SK-N-SH (cell line): Measurements from ENCODE around the gene KRTAP5-5. TPM values are rescaled to one million over a fixed set of nuclear protein-coding genes. Genes with fewer than 3 reads are reported as not detected.

Experiments used
- CTCF ChIA-PET: fragments of 300-600, 350-600 bp; formaldehyde crosslinking; extraction: SDS; loops from one replicate; lab custom pipeline; 2021; lab: Yijun Ruan, JAX
- POLR2A ChIA-PET: fragments of 350-600 bp; sonication (Branson Sonifier 250); formaldehyde crosslinking; extraction: SDS; loops from one replicate; lab custom pipeline; 2020; ENCODE audit warnings: antibody characterized with exemption, inconsistent platforms; lab: Yijun Ruan, JAX
- DNase-seq: peaks from one replicate; pipeline ENCODE4 v3.0.0; 2012
- H2AFZ ChIP-seq: fragments of 200-600 bp; sonication (generic); 2 replicates; pipeline ENCODE4 v1.8.1; 2016; ENCODE audit warnings: antibody characterized with exemption, mild to moderate bottlenecking, low read depth
- H3F3A ChIP-seq: fragments of 200-600 bp; sonication (generic); replicated peaks from 2 replicates; pipeline ENCODE3; 2016; ENCODE audit warnings: antibody characterized with exemption, mild to moderate bottlenecking; ENCODE audit not compliant: insufficient read depth
- H3K27ac ChIP-seq, 2 experiments: fragments of 200-500 bp in 1 of 2; fragments of 200-600 bp in 1 of 2; sonication (Bioruptor generic) in 1 of 2; sonication (generic), shearing (Covaris generic) in 1 of 2; 2 replicates each; pipeline versions ENCODE4 v1.5.1 to v1.6.1; 2014 to 2016; ENCODE audit warnings: low read depth in 2 of 2, inconsistent platforms in 1 of 2, low read length in 1 of 2, mild to moderate bottlenecking in 1 of 2, mixed read lengths in 1 of 2
- H3K27me3 ChIP-seq: fragments of 200-600 bp; sonication (generic), shearing (Covaris generic); 2 replicates; pipeline ENCODE4 v1.6.1; 2016; ENCODE audit warnings: mixed run types; ENCODE audit not compliant: insufficient read depth
- H3K36me3 ChIP-seq, 2 experiments: fragments of 200-500 bp in 1 of 2; fragments of 200-600 bp in 1 of 2; sonication (Bioruptor generic) in 1 of 2; sonication (generic) in 1 of 2; replicated peaks in 1 of 2; 2 replicates each; pipeline versions ENCODE3 to v1.5.1; 2014 to 2016; ENCODE audit warnings: low read length in 1 of 2, mild to moderate bottlenecking in 1 of 2; ENCODE audit not compliant: insufficient read depth in 2 of 2, control insufficient read depth in 1 of 2
- H3K4me1 ChIP-seq, 2 experiments: fragments of 200-500 bp in 1 of 2; fragments of 200-600 bp in 1 of 2; sonication (Bioruptor generic) in 1 of 2; sonication (generic), shearing (Covaris generic) in 1 of 2; 2 replicates each; pipeline versions ENCODE4 v1.5.1 to v1.6.1; 2014 to 2016; ENCODE audit warnings: low read depth in 1 of 2, low read length in 1 of 2, mixed run types in 1 of 2; ENCODE audit not compliant: insufficient read depth in 2 of 2, control insufficient read depth in 1 of 2
- H3K4me2 ChIP-seq: fragments of 200-600 bp; sonication (generic), shearing (Covaris generic); 2 replicates; pipeline ENCODE4 v1.6.1; 2017; ENCODE audit warnings: mixed run types
- H3K4me3 ChIP-seq, 2 experiments: fragments of 200-500 bp in 1 of 2; fragments of 200-600 bp in 1 of 2; sonication (Bioruptor generic) in 1 of 2; sonication (generic), shearing (Covaris generic) in 1 of 2; 2 replicates each; pipeline versions ENCODE4 v1.5.1 to v1.8.1; 2014 to 2016; ENCODE audit warnings: low read depth in 2 of 2, inconsistent platforms in 1 of 2, low read length in 1 of 2, mild to moderate bottlenecking in 1 of 2, mixed read lengths in 1 of 2, moderate library complexity in 1 of 2
- H3K79me2 ChIP-seq: fragments of 200-600 bp; sonication (generic); 2 replicates; pipeline ENCODE4 v1.8.1; 2017; ENCODE audit warnings: mild to moderate bottlenecking; ENCODE audit not compliant: insufficient read depth
- H3K9ac ChIP-seq: fragments of 200-600 bp; sonication (generic); 2 replicates; pipeline ENCODE4 v1.6.1; 2017; ENCODE audit warnings: mixed run types
- H3K9me2 ChIP-seq: fragments of 200-600 bp; sonication (generic); 2 replicates; pipeline ENCODE4 v1.6.1; 2017; ENCODE audit warnings: mixed run types
- H3K9me3 ChIP-seq: fragments of 200-600 bp; sonication (generic); 2 replicates; pipeline ENCODE4 v1.6.1; 2017; ENCODE audit warnings: mixed run types, mild to moderate bottlenecking, moderate library complexity
- H4K20me1 ChIP-seq: fragments of 200-600 bp; sonication (generic); 2 replicates; pipeline ENCODE4 v1.6.1; 2017; ENCODE audit warnings: mild to moderate bottlenecking, mixed run types; ENCODE audit not compliant: insufficient read depth
- ELF1 ChIP-seq: IDR thresholded peaks from 2 replicates; pipeline ENCODE4 v1.4.0; 2012
- FOSL2 ChIP-seq: IDR thresholded peaks from 2 replicates; pipeline ENCODE4 v1.4.0; 2012; ENCODE audit warnings: low read depth, mild to moderate bottlenecking, moderate library complexity, borderline replicate concordance
- MAX ChIP-seq: IDR thresholded peaks from 2 replicates; pipeline ENCODE4 v1.4.0; 2012; ENCODE audit warnings: low read depth
- NFIC ChIP-seq: IDR thresholded peaks from 2 replicates; pipeline ENCODE4 v1.4.0; 2012; ENCODE audit warnings: borderline replicate concordance
- RAD21 ChIP-seq: IDR thresholded peaks from 2 replicates; pipeline ENCODE4 v1.6.1; 2012; ENCODE audit warnings: mild to moderate bottlenecking, low read length
- SMC3 ChIP-seq: IDR thresholded peaks from 2 replicates; pipeline ENCODE4 v1.6.1; 2012; ENCODE audit warnings: low read depth, low read length, improper control_type of control experiment
- WGBS: methylation state at CpG from one replicate; pipeline ENCODE4 v1.1.6; 2017; ENCODE audit warnings: low lambda C conversion rate; 5-methylcytosine and 5-hydroxymethylcytosine counted together
- polyA plus RNA-seq, 3 experiments: library from polyadenylated mRNA; depleted of rRNA; stranded (reverse); fragments of >200 nt; gene quantifications; 2 replicates each; pipeline ENCODE4 v1.2.3, GENCODE V29; 2012
- TF ChIP-seq, protein P1 (sequence below): fragments of 150-350 bp; IDR thresholded peaks from 2 replicates; pipeline ENCODE4 v1.6.1; 2016; ENCODE audit warnings: mild to moderate bottlenecking, low read depth, low read length
- TF ChIP-seq, protein P2 (sequence below): fragments of 200-600 bp; sonication (generic); IDR thresholded peaks from 2 replicates; pipeline ENCODE4 v1.6.1; 2017; ENCODE audit warnings: antibody characterized with exemption, mild to moderate bottlenecking, moderate library complexity

KRTAP5-5 gene
- polyA plus RNA-seq, 1 of the 3 experiments (the other 2 are of a cell fraction) = not detected

DNA sequence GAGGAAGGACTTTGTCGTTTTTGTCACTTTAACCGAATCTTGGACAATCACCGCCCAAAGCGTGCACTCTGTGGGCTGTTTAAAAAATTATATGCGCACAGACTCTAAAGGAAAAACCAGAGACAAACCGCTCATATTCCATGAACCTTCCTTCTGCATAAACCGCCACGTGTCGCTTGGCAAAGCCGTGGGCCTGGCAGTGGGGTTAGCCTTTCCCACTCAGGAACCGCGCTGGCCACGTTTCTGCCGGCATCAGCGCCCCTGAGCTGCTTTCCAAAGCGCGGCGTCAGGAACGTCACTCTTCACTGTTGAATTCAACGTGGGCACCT, 22.8 kb downstream of the KRTAP5-5 start:
- H3K36me3 ChIP-seq = no peaks in the 10 kb centered on the region
- H4K20me1 ChIP-seq = no peaks in the 10 kb centered on the region
- POLR2A ChIA-PET = interaction anchor here (0.5 to 3.0 kb wide), 7 partner anchors 13 to 541 kb away, joined by 3 to 11 read pairs (median 5); no protein-coding TSS in a partner anchor
- TF ChIP-seq, protein P1, sequence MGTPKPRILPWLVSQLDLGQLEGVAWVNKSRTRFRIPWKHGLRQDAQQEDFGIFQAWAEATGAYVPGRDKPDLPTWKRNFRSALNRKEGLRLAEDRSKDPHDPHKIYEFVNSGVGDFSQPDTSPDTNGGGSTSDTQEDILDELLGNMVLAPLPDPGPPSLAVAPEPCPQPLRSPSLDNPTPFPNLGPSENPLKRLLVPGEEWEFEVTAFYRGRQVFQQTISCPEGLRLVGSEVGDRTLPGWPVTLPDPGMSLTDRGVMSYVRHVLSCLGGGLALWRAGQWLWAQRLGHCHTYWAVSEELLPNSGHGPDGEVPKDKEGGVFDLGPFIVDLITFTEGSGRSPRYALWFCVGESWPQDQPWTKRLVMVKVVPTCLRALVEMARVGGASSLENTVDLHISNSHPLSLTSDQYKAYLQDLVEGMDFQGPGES = no peak
- WGBS = 54% methylated on average over 20 of the region's 20 CpGs
- DNase-seq = no peak
- CTCF ChIA-PET = interaction anchor here (0.6 to 9.9 kb wide), 105 partner anchors 12 to 545 kb away, joined by 3 to 277 read pairs (median 5); partner anchors contain the start of genes H19, KRTAP5-5, SYT8 and TH
- H3K79me2 ChIP-seq = no peaks in the 10 kb centered on the region
- H3K4me3 ChIP-seq = peak overlapping the region in 1 of 2 experiments; percentile 25; a peak in 1 of 4 replicates
- no peaks in the 10 kb centered on the region for H3K27me3 ChIP-seq
- H2AFZ ChIP-seq = no peak overlapping the region
- H3K9me3 ChIP-seq = no peaks in the 10 kb centered on the region
- H3K4me2 ChIP-seq = no peak overlapping the region
- peaks cover 0 to 27% of the 10 kb centered on the region in 2 experiments; a peak in 1 of 4 replicates for H3K4me1 ChIP-seq
- H3K27ac ChIP-seq = no peak overlapping the region
- no peaks in the 10 kb centered on the region for H3K9me2 ChIP-seq
- H3F3A ChIP-seq = no peaks in the 10 kb centered on the region
- H3K9ac ChIP-seq = no peak overlapping the region

DNA sequence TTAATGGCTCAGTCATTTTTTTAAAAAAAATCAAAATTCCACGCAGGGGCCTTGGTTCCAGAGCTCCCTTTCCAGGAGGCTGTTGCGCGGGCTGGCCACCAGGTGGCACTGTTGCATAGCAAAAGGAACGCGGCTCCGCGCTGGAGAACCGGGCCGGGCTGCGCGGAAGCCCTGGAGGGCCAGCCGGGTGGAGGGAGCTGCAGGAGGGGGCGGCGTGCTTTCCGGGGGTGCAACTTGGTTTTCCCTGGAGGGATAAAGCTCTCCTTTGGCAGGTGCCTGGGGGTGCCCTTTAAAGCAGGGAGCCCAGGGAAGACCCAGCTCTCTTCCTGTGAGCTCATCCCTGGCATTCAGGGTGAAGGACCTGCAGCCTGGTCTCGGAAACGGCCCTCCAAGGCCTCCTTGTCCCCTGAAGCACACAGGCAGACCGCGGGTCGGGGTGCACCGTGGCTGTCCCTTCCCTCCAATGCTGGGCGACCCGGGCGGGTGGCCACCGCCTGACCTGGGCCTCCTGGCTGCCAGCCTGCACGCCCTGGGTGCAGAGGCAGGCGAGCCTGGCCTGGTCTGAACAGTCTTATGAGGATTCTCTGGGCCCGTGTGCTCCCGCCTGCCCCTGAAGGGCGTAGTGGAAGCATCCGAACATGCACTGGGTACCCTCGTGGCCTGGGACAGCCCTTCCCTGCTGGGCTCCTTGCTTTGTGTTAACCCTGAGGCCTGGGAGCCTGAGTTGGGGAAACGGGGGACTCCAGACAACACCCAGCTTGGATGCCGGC, 23.4 kb downstream of the KRTAP5-5 start:
- Histone ChIP-seq H3F3A (no peaks in the 10 kb centered on the region), H3K9me3 (no peaks in the 10 kb centered on the region), H3K4me3 (peak overlapping the region in 1 of 2 experiments; percentile 25; a peak in 2 of 4 replicates), H4K20me1 (no peaks in the 10 kb centered on the region), H3K9me2 (no peaks in the 10 kb centered on the region), H3K4me1 (peaks cover 0 to 27% of the 10 kb centered on the region in 2 experiments; a peak in 1 of 4 replicates), H3K27me3 (no peaks in the 10 kb centered on the region), H2AFZ (no peak overlapping the region), H3K9ac (no peak overlapping the region), H3K4me2 (no peak overlapping the region), H3K36me3 (no peaks in the 10 kb centered on the region), H3K79me2 (no peaks in the 10 kb centered on the region), H3K27ac (no peak overlapping the region)
- DNase-seq = peak; percentile 96
- ChIA-PET CTCF (interaction anchor here (0.6 to 9.9 kb wide), 109 partner anchors 12 to 545 kb away, joined by 3 to 277 read pairs (median 5); partner anchors contain the start of genes H19, KRTAP5-5, SYT8 and TH), POLR2A (interaction anchor here (0.5 to 3.0 kb wide), 9 partner anchors 13 to 540 kb away, joined by 3 to 11 read pairs (median 5); partner anchors contain the start of gene KRTAP5-6)
- 82% methylated on average over 4 of the region's 34 CpGs for WGBS
- no peak for TF ChIP-seq NFIC
- peak; percentile 86 for TF ChIP-seq SMC3
- peak; percentile 93 for TF ChIP-seq RAD21
- TF ChIP-seq FOSL2 = no peak
- no peak for TF ChIP-seq ELF1
- TF ChIP-seq MAX = no peak
- TF ChIP-seq, protein P2, sequence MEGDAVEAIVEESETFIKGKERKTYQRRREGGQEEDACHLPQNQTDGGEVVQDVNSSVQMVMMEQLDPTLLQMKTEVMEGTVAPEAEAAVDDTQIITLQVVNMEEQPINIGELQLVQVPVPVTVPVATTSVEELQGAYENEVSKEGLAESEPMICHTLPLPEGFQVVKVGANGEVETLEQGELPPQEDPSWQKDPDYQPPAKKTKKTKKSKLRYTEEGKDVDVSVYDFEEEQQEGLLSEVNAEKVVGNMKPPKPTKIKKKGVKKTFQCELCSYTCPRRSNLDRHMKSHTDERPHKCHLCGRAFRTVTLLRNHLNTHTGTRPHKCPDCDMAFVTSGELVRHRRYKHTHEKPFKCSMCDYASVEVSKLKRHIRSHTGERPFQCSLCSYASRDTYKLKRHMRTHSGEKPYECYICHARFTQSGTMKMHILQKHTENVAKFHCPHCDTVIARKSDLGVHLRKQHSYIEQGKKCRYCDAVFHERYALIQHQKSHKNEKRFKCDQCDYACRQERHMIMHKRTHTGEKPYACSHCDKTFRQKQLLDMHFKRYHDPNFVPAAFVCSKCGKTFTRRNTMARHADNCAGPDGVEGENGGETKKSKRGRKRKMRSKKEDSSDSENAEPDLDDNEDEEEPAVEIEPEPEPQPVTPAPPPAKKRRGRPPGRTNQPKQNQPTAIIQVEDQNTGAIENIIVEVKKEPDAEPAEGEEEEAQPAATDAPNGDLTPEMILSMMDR = peak; percentile 95
